HAP-1 (cell line): Measurements from ENCODE around the gene XDH.

Experiments used
- DNase-seq, 2 experiments: peaks; one replicate each; pipeline ENCODE4 v3.0.0-alpha.2; 2016 to 2020; ENCODE audit warnings: low spot score in 2 of 2
- H3K27me3 ChIP-seq: fragments of 250-450 bp; sonication (Bioruptor Pico); 2 replicates; pipeline ENCODE4 v1.5.1; 2020; ENCODE audit warnings: low read depth, mild to moderate bottlenecking, moderate library complexity
- H3K36me3 ChIP-seq: fragments of 250-450 bp; sonication (Bioruptor Pico); replicated peaks from 2 replicates; pipeline ENCODE4 v1.5.1; 2020; ENCODE audit warnings: mild to moderate bottlenecking
- H3K4me1 ChIP-seq: fragments of 250-450 bp; sonication (Bioruptor Pico); 2 replicates; pipeline ENCODE4 v1.5.1; 2020; ENCODE audit warnings: mild to moderate bottlenecking
- H3K4me3 ChIP-seq: fragments of 250-450 bp; sonication (Bioruptor Pico); 2 replicates; pipeline ENCODE4 v1.5.1; 2020; ENCODE audit warnings: mild to moderate bottlenecking, moderate library complexity
- H3K9me3 ChIP-seq: fragments of 250-450 bp; sonication (Bioruptor Pico); 2 replicates; pipeline ENCODE4 v1.5.1; 2020; ENCODE audit warnings: mild to moderate bottlenecking, moderate library complexity
- in situ Hi-C: fragments of 300-500 bp; cut with MboI; formaldehyde crosslinking; loops from 3 replicates; pipeline ENCODE4 v1.14.3; 2020; ENCODE audit warnings: low sequenced_read_pairs, inconsistent platforms, mixed read lengths

XDH gene

DNA sequence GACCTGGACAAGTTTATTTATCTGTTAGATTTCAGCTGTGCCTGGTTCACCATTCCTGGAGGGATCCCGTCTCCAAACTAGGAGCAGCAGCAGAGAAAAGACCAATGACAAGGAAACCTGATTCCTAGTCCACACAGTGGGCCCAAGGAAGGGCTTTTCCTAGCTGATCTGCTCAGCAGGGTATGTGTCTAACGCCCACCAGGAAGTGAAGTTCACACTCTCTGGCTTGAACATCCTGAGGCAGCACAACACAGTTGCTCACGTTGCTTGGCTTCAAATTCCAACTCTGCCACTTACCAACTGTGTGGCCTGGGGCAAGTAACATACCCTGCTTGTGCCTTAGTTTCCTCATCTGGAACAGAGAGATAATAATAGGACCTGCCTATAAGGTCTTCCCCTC lies 42.9 kb downstream of the XDH start:
- Histone ChIP-seq H3K36me3 (no peaks in the 10 kb centered on the region), H3K9me3 (no peaks in the 10 kb centered on the region), H3K27me3 (no peaks in the 10 kb centered on the region), H3K4me3 (no peak overlapping the region), H3K4me1 (no peaks in the 10 kb centered on the region)
- DNase-seq, result no peak
- in situ Hi-C loops, result no loop called here

DNA sequence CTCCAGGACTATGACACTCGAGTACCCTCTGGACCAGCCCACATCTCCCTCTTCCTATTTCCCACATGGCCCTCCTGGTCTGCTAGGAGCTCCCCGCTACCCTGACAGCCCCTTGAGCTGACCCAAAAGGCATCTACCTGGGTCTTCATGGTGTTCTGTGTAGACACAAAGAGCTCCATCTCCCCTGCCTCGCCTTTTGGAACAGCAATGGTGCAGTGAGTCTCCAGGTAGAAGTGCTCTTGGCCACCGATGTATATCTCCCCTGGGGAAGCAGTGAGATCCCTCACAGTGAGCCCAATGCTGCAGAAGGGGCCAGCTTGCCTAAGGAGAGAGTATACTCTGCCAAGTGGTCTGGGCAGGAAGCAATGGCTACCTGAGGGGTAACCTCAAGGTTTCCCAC lies 47.8 kb downstream of the XDH start:
- Histone ChIP-seq H3K4me3 (no peak overlapping the region), H3K4me1 (no peaks in the 10 kb centered on the region), H3K36me3 (no peaks in the 10 kb centered on the region), H3K9me3 (no peaks in the 10 kb centered on the region), H3K27me3 (no peaks in the 10 kb centered on the region)
- in situ Hi-C loops, result no loop called here
- DNase-seq, result no peak

DNA sequence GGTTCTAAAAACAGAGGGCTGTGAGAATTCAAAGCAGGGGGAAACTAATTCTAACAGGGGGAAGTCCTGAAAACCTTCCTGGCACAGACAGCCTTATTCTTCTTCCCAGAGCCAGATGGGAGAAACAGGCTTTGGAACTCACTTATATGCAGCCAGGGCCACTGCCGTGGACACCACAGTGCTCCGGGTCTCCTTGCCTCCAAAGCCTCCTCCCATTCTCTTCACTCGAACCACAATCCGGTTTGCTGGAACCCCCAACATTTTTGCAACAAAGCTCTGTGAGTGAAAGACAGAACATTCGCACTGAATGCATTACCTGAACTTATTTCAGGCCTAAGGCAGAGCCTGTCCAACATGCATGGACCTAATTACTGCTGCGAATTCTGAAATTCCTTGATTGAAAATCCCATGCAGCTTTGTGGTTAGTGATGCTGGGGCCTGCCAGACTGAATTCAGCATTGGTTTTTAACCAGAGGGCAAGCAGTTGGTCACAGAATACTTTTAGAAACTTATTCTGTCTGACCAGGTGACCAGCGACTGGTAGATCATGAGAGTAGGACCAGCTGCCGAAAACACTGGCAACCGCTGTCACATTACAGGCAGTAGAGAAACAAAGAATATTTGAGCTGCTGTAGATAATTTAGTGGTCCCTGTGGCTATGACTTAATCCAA lies 48.6 kb downstream of the XDH start:
- H3K4me1 ChIP-seq, result no peaks in the 10 kb centered on the region
- no peaks in the 10 kb centered on the region for H3K27me3 ChIP-seq
- in situ Hi-C loops, result no loop called here
- no peak for DNase-seq
- no peaks in the 10 kb centered on the region for H3K9me3 ChIP-seq
- no peaks in the 10 kb centered on the region for H3K36me3 ChIP-seq
- no peak overlapping the region for H3K4me3 ChIP-seq

DNA sequence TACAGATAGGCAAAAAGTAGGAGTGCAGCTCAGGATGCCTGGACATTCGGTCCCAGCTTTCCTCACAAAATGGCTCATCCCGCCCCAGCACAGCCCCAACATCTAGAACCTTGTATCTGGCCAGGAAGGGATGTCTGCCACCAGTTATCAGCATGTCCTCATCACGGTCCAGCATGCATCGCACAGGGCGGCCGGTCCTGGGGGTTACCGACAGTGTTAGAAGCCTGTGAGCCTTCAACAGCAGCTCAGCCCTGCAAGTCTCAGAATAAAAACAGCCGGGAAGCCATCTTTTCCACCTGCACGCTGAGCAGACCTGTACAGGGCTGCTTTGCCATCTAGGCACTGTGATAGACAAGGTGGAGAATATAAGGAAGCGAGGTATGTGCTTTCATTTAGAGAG lies 49.2 kb downstream of the XDH start:
- Histone ChIP-seq H3K4me3 (no peak overlapping the region), H3K9me3 (no peaks in the 10 kb centered on the region), H3K4me1 (no peaks in the 10 kb centered on the region), H3K27me3 (no peaks in the 10 kb centered on the region), H3K36me3 (no peaks in the 10 kb centered on the region)
- in situ Hi-C loops, result no loop called here
- no peak for DNase-seq

DNA sequence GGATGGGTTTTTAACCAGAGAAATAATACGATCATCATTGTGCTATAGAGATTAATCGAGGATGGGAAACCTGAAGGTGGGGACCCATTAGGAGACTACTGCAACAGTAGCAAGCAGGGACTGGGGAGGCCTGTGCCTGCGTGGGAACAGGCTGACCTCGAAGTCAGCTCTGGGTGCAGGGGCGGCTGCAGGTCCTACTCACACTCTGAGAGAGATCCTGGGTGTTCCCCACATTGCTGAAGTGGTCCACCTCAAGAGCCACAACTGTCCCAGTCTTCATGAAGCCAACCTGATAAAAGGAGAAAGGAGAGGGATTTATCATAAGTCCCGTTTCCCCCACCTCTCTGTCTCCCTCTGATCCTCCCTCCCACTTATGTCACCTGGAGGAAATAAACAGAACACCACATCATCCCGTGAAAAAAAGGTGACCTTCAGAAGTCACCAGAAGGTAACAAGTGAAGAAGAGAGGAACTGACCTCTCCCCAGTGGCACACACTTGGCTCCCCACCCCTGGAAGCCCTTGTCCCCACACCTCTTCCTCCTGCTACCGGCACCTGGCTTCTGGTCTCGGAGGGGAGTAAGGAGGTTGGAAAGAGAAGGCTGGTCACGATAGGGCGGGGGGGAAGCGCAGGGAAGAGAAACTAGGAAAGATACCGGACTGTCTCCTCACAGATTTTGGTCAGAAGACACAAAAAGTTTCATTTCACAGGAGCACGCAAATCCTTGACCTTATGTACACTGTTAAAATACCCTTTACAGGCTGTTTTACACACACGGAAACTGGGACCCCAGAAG lies 50.4 kb downstream of the XDH start:
- no peaks in the 10 kb centered on the region for H3K36me3 ChIP-seq
- DNase-seq, result no peak
- H3K27me3 ChIP-seq, result no peaks in the 10 kb centered on the region
- in situ Hi-C loops, result no loop called here
- no peaks in the 10 kb centered on the region for H3K4me1 ChIP-seq
- no peak overlapping the region for H3K4me3 ChIP-seq
- H3K9me3 ChIP-seq, result no peaks in the 10 kb centered on the region

DNA sequence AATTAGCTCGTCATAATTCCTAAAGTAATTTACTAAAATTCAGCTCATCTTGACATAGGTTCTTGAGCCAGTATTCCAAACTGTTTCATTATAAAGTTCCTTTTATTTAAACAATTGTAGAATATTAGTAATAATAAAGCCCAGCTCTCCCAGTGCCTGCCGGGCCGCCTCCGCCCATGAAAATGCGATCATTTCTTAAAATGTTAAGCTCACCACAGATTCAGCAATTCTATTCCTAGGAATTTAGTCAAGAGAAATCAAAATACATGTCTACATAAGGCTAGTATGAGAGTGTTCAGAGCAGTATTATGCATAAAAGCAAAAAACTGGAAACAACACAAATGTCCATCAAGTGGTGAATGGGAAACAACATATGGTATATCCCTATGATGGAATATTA lies 52.0 kb downstream of the XDH start:
- in situ Hi-C loops, result no loop called here
- no peak for DNase-seq
- H3K4me3 ChIP-seq, result no peak overlapping the region
- H3K36me3 ChIP-seq, result no peaks in the 10 kb centered on the region
- no peaks in the 10 kb centered on the region for H3K4me1 ChIP-seq
- no peaks in the 10 kb centered on the region for H3K9me3 ChIP-seq
- H3K27me3 ChIP-seq, result no peaks in the 10 kb centered on the region

DNA sequence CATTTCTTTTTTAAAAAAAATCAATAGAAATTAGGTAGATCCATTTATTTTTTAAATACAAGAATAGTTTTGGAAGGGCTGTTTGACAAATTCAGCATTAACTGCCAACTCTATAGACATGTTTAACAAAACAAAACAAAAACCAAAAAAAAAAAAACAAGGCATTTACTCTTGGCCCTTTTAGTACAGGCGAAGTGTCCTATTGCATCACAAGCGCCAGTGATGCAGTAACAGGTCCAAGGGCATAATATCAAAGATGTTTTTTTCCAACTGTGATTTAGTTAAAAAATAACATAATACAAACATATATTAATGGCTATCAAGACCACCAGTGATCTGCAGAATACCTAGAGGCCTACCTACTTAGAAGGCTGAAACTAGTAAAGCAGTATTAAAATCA lies 55.3 kb downstream of the XDH start:
- DNase-seq, result no peak
- Histone ChIP-seq H3K27me3 (peaks cover 2% of the 10 kb centered on the region), H3K36me3 (no peaks in the 10 kb centered on the region), H3K9me3 (no peaks in the 10 kb centered on the region), H3K4me3 (no peak overlapping the region), H3K4me1 (no peaks in the 10 kb centered on the region)
- in situ Hi-C loops, result no loop called here

DNA sequence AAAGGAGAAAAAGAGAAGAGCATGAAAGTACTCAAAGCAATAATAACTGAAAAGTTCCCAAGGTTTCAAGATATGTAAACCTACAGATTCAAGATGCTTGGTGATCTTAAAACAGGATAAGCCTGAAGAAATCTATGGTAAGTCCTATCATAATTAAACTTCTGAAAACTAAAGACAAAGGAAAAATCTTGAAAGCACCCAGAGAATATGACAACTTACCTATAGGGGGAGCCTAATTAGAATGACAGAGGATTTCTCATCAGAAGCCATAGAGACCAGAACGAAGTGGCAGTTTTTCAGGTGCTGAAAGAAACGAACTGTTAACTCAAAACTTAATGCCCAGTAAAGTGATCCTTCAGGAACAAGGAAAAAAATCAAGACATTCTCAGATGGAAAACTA lies 59.7 kb downstream of the XDH start:
- in situ Hi-C loops, result no loop called here
- DNase-seq, result no peak
- Histone ChIP-seq H3K9me3 (no peaks in the 10 kb centered on the region), H3K4me3 (no peak overlapping the region), H3K36me3 (no peaks in the 10 kb centered on the region), H3K4me1 (no peaks in the 10 kb centered on the region), H3K27me3 (peaks cover 2% of the 10 kb centered on the region)

DNA sequence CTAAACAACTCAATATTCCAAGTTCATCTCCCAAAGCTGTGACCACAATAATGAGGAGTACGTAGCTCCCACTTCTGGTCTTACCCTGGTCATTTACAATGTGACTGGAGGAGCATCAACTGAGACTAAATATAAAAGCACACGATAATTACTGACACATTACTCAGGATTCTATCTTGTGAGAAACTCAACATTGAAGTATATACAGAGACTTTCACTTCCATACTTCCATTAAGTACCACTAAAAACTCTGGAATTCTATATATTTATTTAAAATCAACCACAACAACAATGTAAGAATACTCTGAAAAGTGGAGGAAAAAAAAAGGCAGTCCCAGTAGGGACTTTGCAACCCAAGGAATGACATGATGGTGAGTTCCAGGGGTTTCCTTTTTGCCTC lies 61.4 kb downstream of the XDH start:
- no peak for DNase-seq
- Histone ChIP-seq H3K4me1 (no peaks in the 10 kb centered on the region), H3K27me3 (peaks cover 2% of the 10 kb centered on the region), H3K36me3 (no peaks in the 10 kb centered on the region), H3K9me3 (no peaks in the 10 kb centered on the region), H3K4me3 (no peak overlapping the region)
- in situ Hi-C loops, result no loop called here

DNA sequence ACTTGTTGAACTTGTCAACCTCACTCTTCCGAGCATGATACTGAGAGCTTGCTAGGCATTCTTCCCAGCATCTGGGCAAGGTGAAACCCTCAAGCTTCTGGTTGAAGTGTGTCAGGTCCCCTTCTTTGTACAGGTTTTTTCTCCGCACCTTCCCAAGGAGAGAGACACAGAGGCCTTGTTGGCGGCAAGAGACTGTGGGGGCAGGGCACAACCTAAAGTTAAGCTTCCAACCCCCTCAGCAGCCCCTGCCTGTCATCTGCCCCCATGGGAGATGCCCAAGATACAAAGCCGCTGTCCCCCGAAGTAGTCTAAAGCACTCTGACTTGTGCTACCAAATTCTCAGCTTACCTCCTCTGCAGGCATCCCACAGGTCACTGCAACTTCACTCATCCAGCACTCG lies 64.9 kb downstream of the XDH start:
- H3K4me3 ChIP-seq, result no peak overlapping the region
- H3K4me1 ChIP-seq, result no peaks in the 10 kb centered on the region
- no peak for DNase-seq
- no peaks in the 10 kb centered on the region for H3K9me3 ChIP-seq
- in situ Hi-C loops, result loop anchor here (25.0 kb wide), 1 partner anchor 1187 kb away; no protein-coding TSS in a partner anchor
- H3K27me3 ChIP-seq, result no peaks in the 10 kb centered on the region
- H3K36me3 ChIP-seq, result no peaks in the 10 kb centered on the region

DNA sequence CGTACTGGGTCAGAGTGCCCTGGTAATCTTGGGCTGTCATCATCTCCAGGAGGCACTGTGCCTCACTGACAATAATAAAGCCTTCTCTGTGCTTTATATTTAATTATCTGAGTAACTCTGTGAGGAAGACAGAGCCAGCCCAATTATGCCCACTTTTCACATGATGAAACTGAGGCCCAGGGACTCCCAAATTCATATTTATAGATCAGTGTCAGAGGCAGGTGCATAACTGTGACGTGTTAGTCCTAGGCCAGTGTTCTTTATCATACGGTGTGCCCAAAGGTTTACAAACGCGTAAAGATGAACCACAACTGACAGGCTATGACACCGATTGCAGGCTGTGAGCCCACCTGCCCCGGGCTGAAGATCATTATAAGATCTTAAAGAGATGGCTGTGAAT lies 65.4 kb downstream of the XDH start:
- Histone ChIP-seq H3K4me3 (no peak overlapping the region), H3K9me3 (no peaks in the 10 kb centered on the region), H3K36me3 (no peaks in the 10 kb centered on the region), H3K4me1 (no peaks in the 10 kb centered on the region), H3K27me3 (no peaks in the 10 kb centered on the region)
- in situ Hi-C loops, result loop anchor here (25.0 kb wide), 1 partner anchor 1187 kb away; no protein-coding TSS in a partner anchor
- no peak for DNase-seq

DNA sequence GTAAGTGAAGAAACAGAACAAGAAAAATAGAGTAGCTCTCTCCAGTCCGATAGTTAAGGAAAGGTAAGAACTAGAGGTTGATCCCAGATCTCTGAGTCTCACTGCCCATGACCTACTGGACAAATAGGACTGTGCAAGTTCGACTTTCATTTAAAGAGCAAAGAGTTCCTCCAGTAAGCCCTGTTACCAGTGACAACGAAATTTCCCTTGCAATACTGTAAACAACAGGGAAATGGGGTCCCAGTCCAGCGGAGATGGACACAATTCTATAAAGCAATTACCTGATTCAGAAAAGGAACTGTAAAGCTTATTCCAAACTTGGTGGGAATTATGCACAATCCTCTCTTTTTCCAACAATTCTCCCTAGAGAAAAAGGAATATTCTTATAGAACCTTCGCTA lies 65.9 kb downstream of the XDH start:
- in situ Hi-C loops, result loop anchor here (25.0 kb wide), 1 partner anchor 1186 kb away; no protein-coding TSS in a partner anchor

DNA sequence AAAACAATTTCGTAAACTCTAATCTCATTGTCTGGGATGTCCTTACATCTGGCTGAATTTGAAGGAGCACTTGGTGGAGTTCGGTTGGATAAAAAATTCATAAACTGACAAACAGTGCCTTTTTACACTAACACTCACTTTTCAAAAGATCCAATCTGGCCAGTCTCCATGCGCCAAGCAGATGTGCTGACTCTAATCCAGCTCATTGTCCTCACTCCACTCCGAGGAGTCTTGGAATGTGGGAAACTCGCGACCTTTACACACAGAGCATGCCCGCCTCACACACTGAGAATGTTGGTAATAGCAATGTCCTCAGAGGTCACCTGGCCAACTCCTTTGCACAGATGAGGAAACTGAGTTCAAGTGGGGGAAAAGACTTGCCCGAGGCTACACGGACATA lies 66.8 kb downstream of the XDH start:
- Histone ChIP-seq H3K4me3 (no peak overlapping the region), H3K36me3 (no peaks in the 10 kb centered on the region), H3K9me3 (no peaks in the 10 kb centered on the region), H3K4me1 (no peaks in the 10 kb centered on the region), H3K27me3 (no peaks in the 10 kb centered on the region)
- no peak for DNase-seq
- in situ Hi-C loops, result loop anchor here (25.0 kb wide), 1 partner anchor 1185 kb away; no protein-coding TSS in a partner anchor

More for the DNA sequence above, 65.9 kb downstream of the XDH start:
- Histone ChIP-seq H3K4me3 (no peak overlapping the region), H3K9me3 (no peaks in the 10 kb centered on the region), H3K27me3 (no peaks in the 10 kb centered on the region), H3K36me3 (no peaks in the 10 kb centered on the region), H3K4me1 (no peaks in the 10 kb centered on the region)
- no peak for DNase-seq

DNA sequence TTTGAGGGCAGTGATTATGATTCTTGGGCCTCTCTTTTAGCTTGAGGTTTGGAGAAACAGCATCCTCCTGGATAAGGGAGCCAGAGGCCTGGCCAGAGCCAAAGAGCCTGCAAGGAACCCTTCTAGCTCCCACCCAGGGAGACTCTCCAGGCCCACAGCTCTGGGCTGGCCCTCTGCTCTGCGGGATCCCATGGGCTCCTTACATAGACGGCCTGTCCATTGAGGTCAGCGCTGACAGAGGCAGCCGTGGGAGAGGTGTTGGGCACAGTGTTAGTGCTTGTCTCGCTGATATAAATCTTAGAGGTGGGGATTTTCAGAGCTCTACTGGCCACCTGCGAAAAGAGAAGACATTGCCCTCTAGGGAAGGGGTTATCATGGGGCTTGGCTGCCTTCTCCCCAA lies 67.2 kb downstream of the XDH start:
- DNase-seq, result no peak
- Histone ChIP-seq H3K27me3 (no peaks in the 10 kb centered on the region), H3K36me3 (no peaks in the 10 kb centered on the region), H3K9me3 (no peaks in the 10 kb centered on the region), H3K4me1 (no peaks in the 10 kb centered on the region), H3K4me3 (no peak overlapping the region)
- in situ Hi-C loops, result loop anchor here (25.0 kb wide), 1 partner anchor 1185 kb away; no protein-coding TSS in a partner anchor
